Measurements from ENCODE around the gene FAM131C.

The FAM131C gene

GRCh38 chr1:16090076-16090826 lies 16.8 kb upstream of the FAM131C start:
- Histone ChIP-seq H3K9me3 (ENCODE audit: severe bottlenecking) (no peaks in the 10 kb centered on the region), H3K36me3 (no peaks in the 10 kb centered on the region), H3K27me3 (ENCODE audit: insufficient read depth, low read depth, severe bottlenecking) (no peaks in the 10 kb centered on the region), H3K27ac (no peak overlapping the region), H3K4me3 (ENCODE audit: low read depth, low read length) (no peak overlapping the region)
- TF ChIP-seq CTCF (IDR thresholded peaks at IDR 0.05; ENCODE audit: low read depth, low read length), result no peak
- DNase-seq, result no peak

GRCh38 chr1:16088996-16089395 lies 15.5 kb upstream of the FAM131C start:
- no peak for DNase-seq
- TF ChIP-seq CTCF (IDR thresholded peaks at IDR 0.05; ENCODE audit: low read depth, low read length), result no peak
- Histone ChIP-seq H3K27me3 (ENCODE audit: insufficient read depth, low read depth, severe bottlenecking) (no peaks in the 10 kb centered on the region), H3K4me3 (ENCODE audit: low read depth, low read length) (no peak overlapping the region), H3K9me3 (ENCODE audit: severe bottlenecking) (no peaks in the 10 kb centered on the region), H3K27ac (no peak overlapping the region), H3K36me3 (no peaks in the 10 kb centered on the region)

GRCh38 chr1:16088351-16088911 lies 15.0 kb upstream of the FAM131C start:
- no peak overlapping the region for H3K27ac ChIP-seq
- no peak overlapping the region for H3K4me3 ChIP-seq (ENCODE audit: low read depth, low read length)
- no peak for DNase-seq
- no peaks in the 10 kb centered on the region for H3K27me3 ChIP-seq (ENCODE audit: insufficient read depth, low read depth, severe bottlenecking)
- H3K9me3 ChIP-seq (ENCODE audit: severe bottlenecking), result no peaks in the 10 kb centered on the region
- no peaks in the 10 kb centered on the region for H3K36me3 ChIP-seq
- no peak for TF ChIP-seq CTCF (IDR thresholded peaks at IDR 0.05; ENCODE audit: low read depth, low read length)

GRCh38 chr1:16087733-16088132 lies 14.3 kb upstream of the FAM131C start:
- no peak overlapping the region for H3K27ac ChIP-seq
- no peaks in the 10 kb centered on the region for H3K27me3 ChIP-seq (ENCODE audit: insufficient read depth, low read depth, severe bottlenecking)
- no peaks in the 10 kb centered on the region for H3K36me3 ChIP-seq
- H3K4me3 ChIP-seq (ENCODE audit: low read depth, low read length), result no peak overlapping the region
- DNase-seq, result no peak
- TF ChIP-seq CTCF (IDR thresholded peaks at IDR 0.05; ENCODE audit: low read depth, low read length), result no peak
- H3K9me3 ChIP-seq (ENCODE audit: severe bottlenecking), result no peaks in the 10 kb centered on the region

GRCh38 chr1:16085522-16085921 lies 12.1 kb upstream of the FAM131C start:
- Histone ChIP-seq H3K27me3 (ENCODE audit: insufficient read depth, low read depth, severe bottlenecking) (no peaks in the 10 kb centered on the region), H3K9me3 (ENCODE audit: severe bottlenecking) (no peaks in the 10 kb centered on the region), H3K36me3 (no peaks in the 10 kb centered on the region), H3K4me3 (ENCODE audit: low read depth, low read length) (no peak overlapping the region), H3K27ac (no peak overlapping the region)
- no peak for DNase-seq
- no peak for TF ChIP-seq CTCF (IDR thresholded peaks at IDR 0.05; ENCODE audit: low read depth, low read length)
